Ascending aorta (tissue), 2 donors: ENCODE results near the gene CCDC12. TPM values are rescaled to one million over a fixed set of nuclear protein-coding genes. Genes with fewer than 3 reads are reported as not detected.

Experiments
- DNase-seq, 2 donors: peaks; one replicate each; pipeline ENCODE4 v3.0.0-alpha.2; 2019; ENCODE audit warnings: low spot score in 2 of 2
- H3K27ac ChIP-seq, 2 donors: fragments of 200-600 bp; sonication (generic); one replicate each; pipeline ENCODE4 v1.5.1; 2016 to 2017; ENCODE audit warnings: mild to moderate bottlenecking in 1 of 2
- H3K27me3 ChIP-seq: fragments of 200-600 bp; sonication (generic); one replicate; pipeline ENCODE4 v1.5.1; 2017
- H3K36me3 ChIP-seq, 2 donors: fragments of 200-600 bp; sonication (generic); one replicate each; pipeline ENCODE4 v1.5.1; 2016
- H3K4me1 ChIP-seq, 2 donors: fragments of 200-600 bp; sonication (generic); one replicate each; pipeline ENCODE4 v1.5.1; 2016 to 2017; ENCODE audit warnings: mild to moderate bottlenecking in 1 of 2
- H3K4me3 ChIP-seq, 2 donors: fragments of 200-600 bp; sonication (generic); one replicate each; pipeline ENCODE4 v1.5.1; 2016 to 2017; ENCODE audit warnings: mild to moderate bottlenecking in 1 of 2
- H3K9me3 ChIP-seq, 2 donors: fragments of 200-600 bp; sonication (generic); one replicate each; pipeline ENCODE4 v1.5.1; 2016
- CTCF ChIP-seq, 3 experiments: fragments of 200-600 bp in 2 of 3; fragments of 450-650 bp in 1 of 3; sonication (generic) in 2 of 3; IDR thresholded peaks; one replicate each; pipeline ENCODE4 v1.5.1; 2016 to 2019; ENCODE audit warnings: antibody characterized with exemption in 3 of 3, mild to moderate bottlenecking in 1 of 3, moderate library complexity in 1 of 3
- intact Hi-C: fragments of 100-400 bp; cut with DNase I; formaldehyde crosslinking; loops from one replicate; pipeline ENCODE4 v1.15.1; 2023
- total RNA-seq: library from RNA; depleted of rRNA; stranded (reverse); fragments of >200 nt; gene quantifications from one replicate; pipeline ENCODE4 v1.1.0, GENCODE V29; 2016

Gene CCDC12
- total RNA-seq, 1 donor from 2014 or later: 34.3 TPM

GRCh38 chr3:46992231-46992630 is 15.7 kb upstream of the CCDC12 start:
- intact Hi-C loops: no loop called here
- Histone ChIP-seq H3K36me3 (peaks cover 8 to 22% of the 10 kb centered on the region in 2 donors), H3K9me3 (no peaks in the 10 kb centered on the region), H3K4me3 (no peak overlapping the region), H3K27ac (no peak overlapping the region), H3K4me1 (no peaks in the 10 kb centered on the region), H3K27me3 (no peaks in the 10 kb centered on the region)
- no peak for TF ChIP-seq CTCF (IDR thresholded peaks at IDR 0.05)
- DNase-seq: no peak

GRCh38 chr3:46991406-46992165 is 15.0 kb upstream of the CCDC12 start:
- Histone ChIP-seq H3K27me3 (no peaks in the 10 kb centered on the region), H3K27ac (no peak overlapping the region), H3K9me3 (no peaks in the 10 kb centered on the region), H3K36me3 (peaks cover 8 to 22% of the 10 kb centered on the region in 2 donors), H3K4me1 (no peaks in the 10 kb centered on the region), H3K4me3 (no peak overlapping the region)
- no peak for DNase-seq
- intact Hi-C loops: no loop called here
- no peak for TF ChIP-seq CTCF (IDR thresholded peaks at IDR 0.05)

- TF ChIP-seq CTCF (IDR thresholded peaks at IDR 0.05): no peak
- Histone ChIP-seq H3K27ac (no peak overlapping the region), H3K4me1 (no peaks in the 10 kb centered on the region), H3K9me3 (no peaks in the 10 kb centered on the region), H3K36me3 (peaks cover 8 to 22% of the 10 kb centered on the region in 2 donors), H3K27me3 (no peaks in the 10 kb centered on the region), H3K4me3 (no peak overlapping the region)
- DNase-seq: peak in 1 of 2 donors; percentile 40
- intact Hi-C loops: no loop called here
These were observed 14.2 kb upstream of the CCDC12 start for GRCh38 chr3:46990573-46991374.

GRCh38 chr3:46989146-46989810 is 12.7 kb upstream of the CCDC12 start:
- peaks cover 8 to 16% of the 10 kb centered on the region in 2 donors for H3K36me3 ChIP-seq
- no peak for DNase-seq
- H3K4me1 ChIP-seq: no peaks in the 10 kb centered on the region

More at GRCh38 chr3:46989146-46989810, 12.7 kb upstream of the CCDC12 start:
- H3K27ac ChIP-seq: no peak overlapping the region
- H3K4me3 ChIP-seq: no peak overlapping the region
- H3K9me3 ChIP-seq: no peaks in the 10 kb centered on the region
- intact Hi-C loops: no loop called here
- TF ChIP-seq CTCF (IDR thresholded peaks at IDR 0.05): no peak
- no peaks in the 10 kb centered on the region for H3K27me3 ChIP-seq
